AG09319 (cell line): Measurements from ENCODE around the gene PMIS2.
"Not testable (repeated sequence)": the region's sequence is repeated elsewhere in the genome, so short reads cannot be mapped to it uniquely, and the experiment has no call there.

Source experiments
- DNase-seq: peaks from one replicate; pipeline ENCODE4 v3.0.0-alpha.2; 2010; ENCODE audit warnings: low read depth; ENCODE audit errors: extremely low read depth
- TF ChIP-seq, protein P1 (sequence below): IDR thresholded peaks from 2 replicates; pipeline ENCODE4 v1.5.1; 2011; ENCODE audit warnings: low read depth, mild to moderate bottlenecking, inconsistent platforms, low read length, moderate library complexity

The PMIS2 gene

DNA sequence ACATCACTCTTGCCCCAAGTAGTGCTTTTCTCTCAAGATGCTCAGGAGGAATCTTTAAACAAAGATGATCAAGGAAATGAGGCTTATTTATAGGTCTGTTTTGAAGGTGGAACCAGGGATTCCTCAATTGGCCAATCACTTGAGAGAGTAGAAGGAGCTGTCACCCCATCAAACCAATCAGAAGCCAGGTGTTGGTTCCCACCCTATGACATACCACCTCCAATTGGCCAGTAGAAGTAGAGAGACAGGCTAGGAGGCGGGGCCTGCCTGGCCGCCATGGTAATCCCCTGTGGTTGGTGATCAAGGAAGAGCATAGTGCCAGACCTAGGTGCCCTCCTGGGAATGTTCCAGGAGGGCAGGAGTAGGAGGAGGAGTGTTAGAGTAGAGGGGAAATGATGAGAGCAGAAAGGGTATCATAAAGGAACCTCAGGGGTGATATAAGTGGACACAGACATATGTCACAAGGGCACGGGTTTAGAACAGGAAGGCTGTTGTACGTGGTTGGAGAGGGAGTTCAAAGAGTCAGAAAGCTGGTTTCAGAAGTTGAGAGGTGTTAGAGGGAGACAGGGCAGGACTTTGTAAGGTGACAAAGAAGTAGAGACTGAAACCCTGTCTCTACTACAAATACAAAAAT is 10.5 kb downstream of the PMIS2 start:
- TF ChIP-seq, protein P1, sequence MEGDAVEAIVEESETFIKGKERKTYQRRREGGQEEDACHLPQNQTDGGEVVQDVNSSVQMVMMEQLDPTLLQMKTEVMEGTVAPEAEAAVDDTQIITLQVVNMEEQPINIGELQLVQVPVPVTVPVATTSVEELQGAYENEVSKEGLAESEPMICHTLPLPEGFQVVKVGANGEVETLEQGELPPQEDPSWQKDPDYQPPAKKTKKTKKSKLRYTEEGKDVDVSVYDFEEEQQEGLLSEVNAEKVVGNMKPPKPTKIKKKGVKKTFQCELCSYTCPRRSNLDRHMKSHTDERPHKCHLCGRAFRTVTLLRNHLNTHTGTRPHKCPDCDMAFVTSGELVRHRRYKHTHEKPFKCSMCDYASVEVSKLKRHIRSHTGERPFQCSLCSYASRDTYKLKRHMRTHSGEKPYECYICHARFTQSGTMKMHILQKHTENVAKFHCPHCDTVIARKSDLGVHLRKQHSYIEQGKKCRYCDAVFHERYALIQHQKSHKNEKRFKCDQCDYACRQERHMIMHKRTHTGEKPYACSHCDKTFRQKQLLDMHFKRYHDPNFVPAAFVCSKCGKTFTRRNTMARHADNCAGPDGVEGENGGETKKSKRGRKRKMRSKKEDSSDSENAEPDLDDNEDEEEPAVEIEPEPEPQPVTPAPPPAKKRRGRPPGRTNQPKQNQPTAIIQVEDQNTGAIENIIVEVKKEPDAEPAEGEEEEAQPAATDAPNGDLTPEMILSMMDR, result no peak
- DNase-seq, result no peak

DNA sequence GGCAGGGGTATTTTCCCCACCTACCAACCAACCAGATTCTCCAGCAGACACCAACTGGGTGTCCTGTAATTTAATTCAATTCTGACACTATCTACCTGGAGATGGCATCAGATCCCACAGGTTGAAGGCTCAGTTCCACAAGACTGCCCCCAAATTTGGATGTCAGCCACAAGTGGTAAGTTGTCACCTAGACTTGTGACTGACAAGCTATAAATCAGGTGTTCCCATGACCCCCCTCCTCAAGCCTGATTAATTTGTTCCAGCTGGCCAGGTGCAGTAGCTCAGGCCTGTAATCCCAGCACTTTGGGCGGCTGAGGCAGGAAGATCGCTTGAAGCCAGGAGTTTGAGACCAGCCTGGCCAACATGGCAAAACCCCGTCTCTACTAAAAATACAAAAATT is 16.0 kb downstream of the PMIS2 start:
- no peak for DNase-seq
- TF ChIP-seq, protein P1, result no peak

- not testable (repeated sequence) for DNase-seq
These were observed 18.5 kb downstream of the PMIS2 start for GRCh38 chr19:35604436-35604835.

DNA sequence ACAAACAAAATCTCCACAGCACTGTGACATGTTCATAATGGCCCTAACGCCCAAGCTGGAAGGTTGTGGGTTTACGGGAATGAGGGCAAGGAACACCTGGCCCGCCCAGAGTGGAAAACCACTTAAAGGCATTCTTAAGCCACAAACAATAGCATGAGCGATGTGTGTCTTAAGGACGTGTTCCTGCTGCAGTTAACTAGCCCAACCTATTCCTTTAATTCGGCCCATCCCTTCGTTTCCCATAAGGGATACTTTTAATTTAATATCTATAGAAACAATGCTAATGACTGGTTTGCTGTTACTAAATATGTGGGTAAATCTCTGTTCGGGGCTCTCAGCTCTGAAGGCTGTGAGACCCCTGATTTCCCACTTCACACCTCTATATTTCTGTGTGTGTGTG is 21.2 kb downstream of the PMIS2 start:
- not testable (repeated sequence) for DNase-seq

DNA sequence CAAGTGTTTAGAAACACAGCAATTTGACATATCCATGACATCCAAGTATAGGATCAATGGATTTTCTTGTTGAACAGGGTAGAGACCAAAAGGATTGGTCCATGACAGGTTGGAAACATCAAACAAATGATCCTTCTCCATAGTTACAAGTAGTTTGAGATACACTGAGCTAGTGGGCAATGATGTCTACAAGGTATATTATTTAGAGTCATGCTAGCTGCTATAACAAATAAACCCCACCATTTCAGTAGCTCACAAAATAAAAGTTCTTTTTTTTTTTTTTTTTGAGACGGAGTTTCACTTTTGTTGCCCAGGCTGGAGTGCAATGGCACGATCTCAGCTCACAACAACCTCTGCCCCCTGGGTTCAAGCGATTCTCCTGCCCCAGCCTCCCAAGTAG is 21.7 kb downstream of the PMIS2 start:
- TF ChIP-seq, protein P1, result no peak
- no peak for DNase-seq

GRCh38 chr19:35608251-35608650 is 22.3 kb downstream of the PMIS2 start:
- no peak for DNase-seq
- TF ChIP-seq, protein P1, result no peak

DNA sequence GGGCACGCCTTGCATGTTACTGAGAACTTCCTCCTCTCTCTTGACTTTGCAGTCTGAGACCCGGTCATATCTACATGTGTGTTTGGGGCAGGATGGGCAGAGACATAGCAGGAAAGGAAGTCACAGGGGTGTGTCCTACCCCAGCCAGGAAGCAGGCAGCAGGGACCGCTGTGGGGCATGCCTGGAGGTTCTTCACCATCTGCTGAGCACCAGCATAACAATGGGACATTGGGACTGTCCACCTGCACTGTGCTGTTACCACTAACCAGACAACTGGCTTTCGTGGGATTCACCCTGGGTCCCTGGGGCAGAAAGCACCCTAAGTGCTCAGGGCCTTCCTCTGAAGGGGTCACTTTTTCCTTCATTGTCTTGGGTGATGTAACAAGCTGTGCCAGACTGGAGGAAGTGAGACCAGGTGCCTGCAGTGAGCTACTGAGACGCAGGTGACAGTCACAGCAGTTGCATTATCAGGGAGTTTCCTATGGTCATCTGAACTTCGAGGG is 23.9 kb downstream of the PMIS2 start:
- TF ChIP-seq, protein P1, result no peak
- DNase-seq, result no peak

- DNase-seq, result no peak
- TF ChIP-seq, protein P1, result no peak
These were observed 26.2 kb downstream of the PMIS2 start for GRCh38 chr19:35612224-35612558.
